GM12878 (cell line): ENCODE measurements around the gene MLST8. TPM values are rescaled to one million over a fixed set of nuclear protein-coding genes. Genes with fewer than 3 reads are reported as not detected.
A peak's percentile ranks its signal among the peaks of the same experiment; 100 is the strongest.

Source experiments
- ATAC-seq: fragments of 200-7000 bp; cut with Tn5 transposase; 3 replicates; pipeline ENCODE4 v1.9.1; 2020; ENCODE audit warnings: mild to moderate bottlenecking, moderate library complexity
- BruUV-seq: library from RNA; stranded (reverse); fragments of 400-500 nt; replicated peaks from 2 replicates; lab custom pipeline; 2021; lab: Mats Ljungman, UMichigan
- CTCF ChIA-PET: fragments of 300-600 bp; sonication (Branson Sonifier 250); formaldehyde crosslinking; extraction: SDS; loops from one replicate; lab custom pipeline; 2021; ENCODE audit warnings: inconsistent platforms; lab: Yijun Ruan, JAX
- POLR2A ChIA-PET: fragments of 350-600 bp; formaldehyde crosslinking; extraction: SDS; loops from one replicate; lab custom pipeline; 2021; ENCODE audit warnings: inconsistent platforms; lab: Charles Lee
- RAD21 ChIA-PET: fragments of 300-600 bp; sonication (Branson Sonifier 250); formaldehyde crosslinking; loops from one replicate; lab custom pipeline; 2023; ENCODE audit warnings: antibody characterized with exemption; ENCODE audit not compliant: unreplicated experiment; lab: Charles Lee
- SMC1A ChIA-PET: fragments of 300-600 bp; sonication (Branson Sonifier 250); formaldehyde crosslinking; loops from one replicate; lab custom pipeline; 2023; ENCODE audit not compliant: unreplicated experiment, uncharacterized antibody; lab: Charles Lee
- DNase-seq: peaks from one replicate; pipeline ENCODE4 v3.0.0-alpha.2; 2011; ENCODE audit warnings: low read depth, low spot score
- FAIRE-seq: peaks from 3 replicates; lab custom pipeline; 2011; peaks lifted over from hg19 to GRCh38; lab: Jason Lieb, UNC
- H2AFZ ChIP-seq: 2 replicates; pipeline ENCODE4 v1.6.0; 2011; ENCODE audit warnings: low read depth, low read length, control low read depth; ENCODE audit not compliant: control insufficient read depth
- H3K27ac ChIP-seq: 2 replicates; pipeline ENCODE4 v1.5.1; 2011; ENCODE audit warnings: control low read depth; ENCODE audit not compliant: control insufficient read depth, insufficient read depth
- H3K27me3 ChIP-seq, 2 experiments: replicated peaks in 1 of 2; 2 replicates each; pipeline versions ENCODE4 v1.6.0 to v1.6.1; 2011; ENCODE audit warnings: low read length in 1 of 2; ENCODE audit not compliant: control insufficient read depth in 2 of 2, insufficient read depth in 2 of 2
- H3K36me3 ChIP-seq, 2 experiments: 2 replicates each; pipeline ENCODE4 v1.5.1; 2011; ENCODE audit warnings: low read length in 1 of 2; ENCODE audit not compliant: control insufficient read depth in 2 of 2, insufficient read depth in 2 of 2
- H3K4me1 ChIP-seq: 2 replicates; pipeline ENCODE4 v1.6.1; 2011; ENCODE audit warnings: mild to moderate bottlenecking, low read length, moderate library complexity, mixed read lengths; ENCODE audit not compliant: control insufficient read depth, insufficient read depth
- H3K4me2 ChIP-seq: 2 replicates; pipeline ENCODE4 v1.6.0; 2011; ENCODE audit warnings: control low read depth; ENCODE audit not compliant: control insufficient read depth, insufficient read depth
- H3K4me3 ChIP-seq: fragments of 200-600 bp; sonication (generic); 2 replicates; pipeline ENCODE4 v1.5.1; 2016
- H3K79me2 ChIP-seq: 2 replicates; pipeline ENCODE4 v1.6.0; 2011; ENCODE audit warnings: low read length; ENCODE audit not compliant: control insufficient read depth, insufficient read depth
- H3K9ac ChIP-seq: 2 replicates; pipeline ENCODE4 v1.8.0; 2011; ENCODE audit warnings: low read length, control low read depth, mixed read lengths; ENCODE audit not compliant: control insufficient read depth, insufficient read depth
- H3K9me3 ChIP-seq: replicated peaks from 3 replicates; pipeline ENCODE4 v1.5.1; 2011; ENCODE audit warnings: mild to moderate bottlenecking, low read length; ENCODE audit not compliant: control insufficient read depth, insufficient read depth
- H4K20me1 ChIP-seq: 2 replicates; pipeline ENCODE4 v1.6.0; 2011; ENCODE audit not compliant: control insufficient read depth, insufficient read depth
- CHD4 ChIP-seq: fragments of 200-600 bp; sonication (generic); IDR thresholded peaks from 2 replicates; pipeline ENCODE4 v1.6.1; 2016; ENCODE audit warnings: mild to moderate bottlenecking
- EED ChIP-seq: sonication (generic); IDR thresholded peaks from 2 replicates; pipeline ENCODE4 v1.6.1; 2016; ENCODE audit warnings: antibody characterized with exemption, low read depth
- MTA3 ChIP-seq: IDR thresholded peaks from 2 replicates; pipeline ENCODE4 v1.6.1; 2012; ENCODE audit warnings: low read length, inconsistent platforms, borderline replicate concordance
- MYC ChIP-seq: IDR thresholded peaks from 2 replicates; pipeline ENCODE4 v1.6.1; 2011; ENCODE audit warnings: mild to moderate bottlenecking, low read length, moderate library complexity, inconsistent platforms; ENCODE audit not compliant: insufficient read depth, insufficient replicate concordance, insufficient read length, severe bottlenecking
- POLR2A ChIP-seq: IDR thresholded peaks from 2 replicates; pipeline ENCODE4 v1.6.1; 2011; ENCODE audit warnings: low read depth, mild to moderate bottlenecking, low read length
- POLR2AphosphoS2 ChIP-seq: IDR thresholded peaks from 2 replicates; pipeline ENCODE4 v1.6.1; 2011; ENCODE audit warnings: low read depth, mild to moderate bottlenecking, low read length, improper control_type of control experiment, moderate library complexity
- ZZZ3 ChIP-seq: IDR thresholded peaks from 2 replicates; pipeline ENCODE4 v1.6.1; 2011; ENCODE audit warnings: low read depth; ENCODE audit not compliant: control insufficient read depth, insufficient read length
- WGBS: methylation state at CpG from one replicate; pipeline ENCODE4 v1.1.6; 2016; ENCODE audit warnings: low lambda C conversion rate; ENCODE audit not compliant: insufficient replicate concordance, insufficient coverage; ENCODE audit errors: missing lambda C conversion rate; 5-methylcytosine and 5-hydroxymethylcytosine counted together
- in situ Hi-C: fragments of 300-500 bp; cut with MboI; formaldehyde crosslinking; loops from 9 replicates; pipeline ENCODE4 v1.14.3; 2018; ENCODE audit warnings: mixed read lengths
- intact Hi-C: fragments of 100-400 bp; cut with micrococcal nuclease; formaldehyde crosslinking; loops from one replicate; pipeline ENCODE4 v1.14.2; 2022; ENCODE audit not compliant: unreplicated experiment
- polyA plus RNA-seq, 11 experiments: library from polyadenylated mRNA; depleted of rRNA in 4 of 11; unstranded in 6 of 11; stranded (reverse) in 5 of 11; fragments of >200 nt; fragmentation: Nextera tagmentation in 4 of 11; fragmentation: Illumina TruSeq in 1 of 11; extraction: Ambion mirVana in 4 of 11; extraction: Trizol in 1 of 11; gene quantifications; 1 replicate in 1 of 11; 2 replicates in 10 of 11; pipeline versions ENCODE4 v1.2.1 to v1.2.3, GENCODE V29; 2011 to 2016; ENCODE audit warnings: inconsistent platforms in 2 of 11, missing spikeins in 2 of 11, low read depth in 1 of 11
- total RNA-seq, 4 experiments: library from RNA; depleted of rRNA in 3 of 4; stranded (reverse); fragments of >200 nt in 3 of 4; fragmentation: Illumina TruSeq in 1 of 4; extraction: Trizol in 1 of 4; gene quantifications; 2 replicates each; pipeline versions ENCODE4 v1.2.1 to v1.2.3, GENCODE V29; 2013 to 2021

MLST8 gene
- total and polyA plus RNA-seq, 10 of the 15 experiments (the other 5 are each of a cell fraction or from before 2014, with no cell fraction given): 1.0 to 114 (median 64.2) TPM

DNA sequence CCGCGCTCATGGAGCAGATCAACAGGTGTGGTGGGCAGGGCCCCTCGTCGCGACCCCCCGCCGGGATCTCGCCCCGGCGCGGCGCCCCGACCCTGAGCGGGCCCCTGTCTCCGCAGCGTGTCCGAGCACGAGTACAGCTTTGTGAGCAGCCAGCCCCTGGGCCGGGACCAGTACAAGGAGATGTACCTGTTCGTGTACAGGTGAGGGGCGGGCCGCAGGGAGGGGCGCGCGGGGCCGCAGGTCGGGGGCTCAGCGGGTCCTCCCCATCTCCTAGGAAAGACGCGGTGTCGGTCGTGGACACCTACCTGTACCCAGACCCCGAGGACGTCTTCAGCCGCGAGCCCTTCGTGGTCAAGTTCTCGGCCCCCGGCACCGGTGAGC lies 31.8 kb downstream of the MLST8 start:
- no peak overlapping the region for H3K4me2 ChIP-seq

DNA sequence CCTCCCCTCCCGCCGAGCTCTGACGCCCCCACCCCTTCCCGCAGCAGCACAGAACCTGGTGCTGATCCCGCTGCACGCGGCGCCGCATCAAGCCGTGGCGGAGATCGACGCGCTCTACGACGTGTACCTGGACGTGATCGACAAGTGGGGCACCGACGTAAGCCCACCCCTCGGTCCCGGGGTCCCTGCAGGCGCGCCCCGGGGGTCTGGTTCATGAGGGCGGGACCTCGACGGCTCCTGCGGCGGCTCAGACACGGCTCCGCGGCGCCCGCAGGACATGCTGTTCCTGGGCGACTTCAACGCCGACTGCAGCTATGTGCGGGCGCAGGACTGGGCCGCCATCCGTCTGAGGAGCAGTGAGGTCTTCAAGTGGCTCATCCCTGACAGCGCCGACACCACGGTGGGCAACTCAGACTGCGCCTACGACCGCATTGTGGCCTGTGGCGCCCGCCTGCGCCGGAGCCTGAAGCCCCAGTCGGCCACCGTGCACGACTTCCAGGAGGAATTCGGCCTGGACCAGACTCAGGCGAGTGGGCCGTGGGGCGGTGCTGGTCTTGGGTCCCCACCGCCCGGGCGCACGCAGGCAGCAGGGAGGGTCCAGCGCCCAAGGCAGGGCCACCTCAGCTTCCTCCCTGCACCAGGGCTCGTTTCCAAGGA lies 32.4 kb downstream of the MLST8 start:
- FAIRE-seq: no peak
- ATAC-seq: no peak
- H4K20me1 ChIP-seq: no peaks in the 10 kb centered on the region
- no peaks in the 10 kb centered on the region for H3K9me3 ChIP-seq
- intact Hi-C loops: no loop called here
- DNase-seq: no peak
- no peaks in the 10 kb centered on the region for H3K79me2 ChIP-seq
- H2AFZ ChIP-seq: no peak overlapping the region
- ChIA-PET CTCF (no interaction called here), POLR2A (no interaction called here), SMC1A (no interaction called here), RAD21 (no interaction called here)
- no peaks in the 10 kb centered on the region for H3K4me1 ChIP-seq
- in situ Hi-C loops: no loop called here
- H3K4me3 ChIP-seq: no peak overlapping the region
- no peak overlapping the region for H3K9ac ChIP-seq
- WGBS: 38% methylated on average over 45 of the region's 65 CpGs
- peaks cover 0 to 21% of the 10 kb centered on the region in 2 experiments; a peak in 3 of 4 replicates for H3K36me3 ChIP-seq
- no peak overlapping the region for H3K4me2 ChIP-seq
- no TSS peak for BruUV-seq
- H3K27me3 ChIP-seq: no peaks in the 10 kb centered on the region
- TF ChIP-seq POLR2A (0 out of 2 replicates have a peak, but pooled peaks have one; percentile 7), ZZZ3 (no peak), POLR2AphosphoS2 (0 out of 2 replicates have a peak, but pooled peaks have one; percentile 3)
- no peak overlapping the region for H3K27ac ChIP-seq

More for the DNA sequence above, 31.8 kb downstream of the MLST8 start:
- Histone ChIP-seq H3K79me2 (no peaks in the 10 kb centered on the region), H3K9ac (no peak overlapping the region), H3K4me1 (no peaks in the 10 kb centered on the region), H4K20me1 (no peaks in the 10 kb centered on the region), H3K36me3 (peaks cover 0 to 24% of the 10 kb centered on the region in 2 experiments; a peak in 3 of 4 replicates)
- FAIRE-seq: no peak
- SMC1A ChIA-PET: no interaction called here
- POLR2A ChIA-PET: no interaction called here
- no peak for ATAC-seq
- CTCF ChIA-PET: no interaction called here
- no peak for TF ChIP-seq CHD4
- no peak for TF ChIP-seq MYC
- TF ChIP-seq EED: no peak
- no peak for TF ChIP-seq MTA3
- TF ChIP-seq, all 136 proteins: peak for 0
- Histone ChIP-seq H3K27ac (no peak overlapping the region), H3K9me3 (no peaks in the 10 kb centered on the region), H3K4me3 (no peak overlapping the region), H3K27me3 (no peaks in the 10 kb centered on the region), H2AFZ (no peak overlapping the region)
- 50% methylated on average over 33 of the region's 40 CpGs for WGBS
- DNase-seq: no peak
- BruUV-seq: no TSS peak
- RAD21 ChIA-PET: no interaction called here
- in situ Hi-C loops (no loop called here), intact Hi-C loops (no loop called here)
